ENCODE results near the gene KCNG4. TPM values are rescaled to one million over a fixed set of nuclear protein-coding genes. Genes with fewer than 3 reads are reported as not detected.

The KCNG4 gene
- total and polyA plus RNA-seq, 2 experiments from 2014 or later, result 0.07 TPM; not detected in 1

- no peaks in the 10 kb centered on the region for H3K4me1 ChIP-seq (ENCODE audit: insufficient read depth)
- no peak overlapping the region for H2AFZ ChIP-seq
- Mint-ChIP-seq H3K4me3 (no peak overlapping the region), H3K4me1 (0 out of 3 replicates have a peak, but pooled peaks cover under 1% of the 10 kb centered on the region), H3K9me3 (no peaks in the 10 kb centered on the region), H3K27me3 (ENCODE audit: insufficient read depth, low read depth, poor library complexity) (peaks cover 11% of the 10 kb centered on the region), H3K27ac (no peak overlapping the region), H3K36me3 (ENCODE audit: low read depth) (peaks cover 42% of the 10 kb centered on the region)
- H4K20me1 ChIP-seq (replicated peaks; ENCODE audit: insufficient read depth), result no peaks in the 10 kb centered on the region
- no peaks in the 10 kb centered on the region; the same call in 1 of the 2 replicates for H3K36me3 ChIP-seq (ENCODE audit: insufficient read depth)
- TF ChIP-seq, protein P1, sequence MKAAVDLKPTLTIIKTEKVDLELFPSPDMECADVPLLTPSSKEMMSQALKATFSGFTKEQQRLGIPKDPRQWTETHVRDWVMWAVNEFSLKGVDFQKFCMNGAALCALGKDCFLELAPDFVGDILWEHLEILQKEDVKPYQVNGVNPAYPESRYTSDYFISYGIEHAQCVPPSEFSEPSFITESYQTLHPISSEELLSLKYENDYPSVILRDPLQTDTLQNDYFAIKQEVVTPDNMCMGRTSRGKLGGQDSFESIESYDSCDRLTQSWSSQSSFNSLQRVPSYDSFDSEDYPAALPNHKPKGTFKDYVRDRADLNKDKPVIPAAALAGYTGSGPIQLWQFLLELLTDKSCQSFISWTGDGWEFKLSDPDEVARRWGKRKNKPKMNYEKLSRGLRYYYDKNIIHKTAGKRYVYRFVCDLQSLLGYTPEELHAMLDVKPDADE (IDR thresholded peaks at IDR 0.05), result no peak
- TF ChIP-seq ZNF462 (CRISPR knock-in tag; IDR thresholded peaks at IDR 0.05) (no peak), CREB1 (CRISPR knock-in tag; IDR thresholded peaks at IDR 0.05; ENCODE audit: low read depth) (no peak), ZNF114 (CRISPR knock-in tag; IDR thresholded peaks at IDR 0.05) (no peak), EZH2phosphoT487 (IDR thresholded peaks at IDR 0.05; ENCODE audit: unreplicated experiment) (no peak), EZH2 (IDR thresholded peaks at IDR 0.05; ENCODE audit: low read depth, unreplicated experiment) (no peak), POLR2AphosphoS5 (IDR thresholded peaks at IDR 0.05; ENCODE audit: low read depth) (no peak), ZNF331 (CRISPR knock-in tag; IDR thresholded peaks at IDR 0.05; ENCODE audit: low read depth) (no peak), JUNB (IDR thresholded peaks at IDR 0.05; ENCODE audit: unreplicated experiment) (no peak)
- TF ChIP-seq, protein P2, sequence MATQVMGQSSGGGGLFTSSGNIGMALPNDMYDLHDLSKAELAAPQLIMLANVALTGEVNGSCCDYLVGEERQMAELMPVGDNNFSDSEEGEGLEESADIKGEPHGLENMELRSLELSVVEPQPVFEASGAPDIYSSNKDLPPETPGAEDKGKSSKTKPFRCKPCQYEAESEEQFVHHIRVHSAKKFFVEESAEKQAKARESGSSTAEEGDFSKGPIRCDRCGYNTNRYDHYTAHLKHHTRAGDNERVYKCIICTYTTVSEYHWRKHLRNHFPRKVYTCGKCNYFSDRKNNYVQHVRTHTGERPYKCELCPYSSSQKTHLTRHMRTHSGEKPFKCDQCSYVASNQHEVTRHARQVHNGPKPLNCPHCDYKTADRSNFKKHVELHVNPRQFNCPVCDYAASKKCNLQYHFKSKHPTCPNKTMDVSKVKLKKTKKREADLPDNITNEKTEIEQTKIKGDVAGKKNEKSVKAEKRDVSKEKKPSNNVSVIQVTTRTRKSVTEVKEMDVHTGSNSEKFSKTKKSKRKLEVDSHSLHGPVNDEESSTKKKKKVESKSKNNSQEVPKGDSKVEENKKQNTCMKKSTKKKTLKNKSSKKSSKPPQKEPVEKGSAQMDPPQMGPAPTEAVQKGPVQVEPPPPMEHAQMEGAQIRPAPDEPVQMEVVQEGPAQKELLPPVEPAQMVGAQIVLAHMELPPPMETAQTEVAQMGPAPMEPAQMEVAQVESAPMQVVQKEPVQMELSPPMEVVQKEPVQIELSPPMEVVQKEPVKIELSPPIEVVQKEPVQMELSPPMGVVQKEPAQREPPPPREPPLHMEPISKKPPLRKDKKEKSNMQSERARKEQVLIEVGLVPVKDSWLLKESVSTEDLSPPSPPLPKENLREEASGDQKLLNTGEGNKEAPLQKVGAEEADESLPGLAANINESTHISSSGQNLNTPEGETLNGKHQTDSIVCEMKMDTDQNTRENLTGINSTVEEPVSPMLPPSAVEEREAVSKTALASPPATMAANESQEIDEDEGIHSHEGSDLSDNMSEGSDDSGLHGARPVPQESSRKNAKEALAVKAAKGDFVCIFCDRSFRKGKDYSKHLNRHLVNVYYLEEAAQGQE (IDR thresholded peaks at IDR 0.05; ENCODE audit: unreplicated experiment), result no peak
- no peaks in the 10 kb centered on the region for H3K27me3 ChIP-seq (ENCODE audit: insufficient read depth)
- no peak overlapping the region for H3K4me2 ChIP-seq
- no peaks in the 10 kb centered on the region for H3F3A ChIP-seq (replicated peaks; ENCODE audit: low read depth)
- ATAC-seq, result no peak
- H3K9me2 ChIP-seq (ENCODE audit: insufficient read depth), result no peaks in the 10 kb centered on the region
- H3K27ac ChIP-seq (ENCODE audit: low read depth), result no peak overlapping the region
- no peak for DNase-seq (ENCODE audit: low spot score)
- H3K4me3 ChIP-seq, result no peak overlapping the region
- H3K79me2 ChIP-seq (replicated peaks; ENCODE audit: insufficient read depth), result peaks cover 11% of the 10 kb centered on the region
Observed at GRCh38 chr16:84179612-84180320, 60.0 kb downstream of the KCNG4 start.

Measured in GM23338 (cell line).